ENCODE data around the gene SEPTIN5. TPM values are rescaled to one million over a fixed set of nuclear protein-coding genes. Genes with fewer than 3 reads are reported as not detected.
"Not testable (repeated sequence)": the region's sequence is repeated elsewhere in the genome, so short reads cannot be mapped to it uniquely, and the experiment has no call there.

SEPTIN5 gene
- 10 to 100 TPM; 33.9 to 51.7 (median 34.2) TPM for polyA plus RNA-seq (ENCODE audit: insufficient read length in 4 of 4)

DNA sequence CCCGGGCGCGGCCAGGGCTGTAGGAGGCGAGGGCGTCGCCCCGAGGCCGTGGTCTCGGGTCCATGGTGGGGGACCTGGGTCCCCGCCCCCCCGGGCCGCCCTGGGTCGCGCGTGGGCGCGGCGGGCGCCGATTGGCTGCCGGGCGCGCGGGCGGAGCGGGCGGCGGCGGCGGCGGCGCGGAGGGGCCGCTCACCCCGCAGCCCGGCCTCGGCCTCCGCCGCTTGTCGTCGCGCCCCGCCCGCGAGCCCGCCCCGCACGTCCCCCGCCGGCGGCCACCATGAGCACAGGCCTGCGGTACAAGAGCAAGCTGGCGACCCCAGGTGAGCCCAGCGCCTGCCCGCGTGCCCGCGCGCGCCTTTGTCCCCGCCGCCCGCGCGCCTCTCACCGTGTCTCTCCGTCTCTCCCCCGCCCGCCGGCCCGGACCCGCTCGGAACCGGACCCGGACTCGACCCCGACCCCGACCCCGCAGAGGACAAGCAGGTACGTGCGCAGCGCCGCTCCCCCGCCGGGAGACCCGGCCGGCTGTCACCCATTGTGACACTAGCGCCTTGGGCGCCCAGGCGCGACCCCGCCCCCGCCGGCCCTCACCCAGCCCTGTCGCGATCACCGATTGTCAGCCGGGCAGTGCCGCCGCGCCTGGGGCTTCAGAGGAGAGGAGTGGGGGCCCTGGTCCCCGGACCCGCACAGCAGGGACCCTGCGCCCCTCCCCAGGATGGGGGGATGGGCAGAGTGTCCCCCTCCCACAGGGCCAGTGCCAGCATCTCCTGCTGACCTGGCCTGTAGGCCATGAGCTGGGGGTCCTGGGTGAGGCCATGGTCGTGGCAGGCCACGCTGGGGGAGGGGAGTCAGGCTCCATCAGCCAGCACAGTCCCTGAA, at the start of gene SEPTIN5:
TSS of gene SEPTIN5 (plus strand) at position 192 of the 876 bp plus-strand sequence. CDS start at position 278, 86 bp downstream.
- DNase-seq (ENCODE audit: low read depth in 4 of 4, low spot score in 3 of 4), result no peak

DNA sequence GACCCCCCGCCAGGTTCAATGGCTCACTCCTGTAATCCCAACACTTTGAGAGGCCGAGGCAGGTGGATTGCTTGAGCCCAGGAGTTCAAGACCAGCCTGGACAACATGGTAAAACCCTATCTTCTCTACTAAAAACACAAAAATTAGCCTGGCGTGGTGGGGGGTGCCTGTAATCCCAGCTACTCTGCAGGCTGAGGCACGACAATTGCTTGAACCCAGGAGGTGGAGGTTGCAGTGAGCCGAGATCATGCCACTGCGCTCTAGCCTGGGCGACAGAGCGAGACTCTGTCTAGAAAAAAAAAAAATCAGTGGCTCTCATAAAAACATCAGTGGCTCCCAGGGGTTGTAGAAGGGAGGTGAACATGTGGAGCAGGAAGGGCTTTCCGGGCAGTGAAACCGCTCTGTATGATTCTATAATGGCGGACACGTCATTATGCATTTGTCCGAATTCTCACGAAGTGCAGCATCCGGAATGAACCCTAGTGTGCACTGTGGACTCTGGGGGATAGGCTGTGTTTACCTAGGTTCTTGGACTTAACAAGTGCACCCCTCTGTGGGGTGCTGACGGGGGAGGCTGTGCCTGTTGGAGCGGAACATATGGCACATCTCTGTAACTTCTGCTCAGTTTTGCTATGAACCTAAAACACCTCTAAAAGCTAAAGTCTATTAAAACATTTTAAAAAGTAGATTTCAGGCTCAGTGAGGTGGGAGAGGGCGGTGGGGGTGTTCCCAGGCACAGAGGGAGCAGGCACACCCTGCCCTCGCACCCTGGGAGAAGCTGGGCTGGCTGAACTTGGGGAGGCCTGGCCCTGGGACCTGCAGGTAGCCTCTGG, 49.1 kb upstream of the SEPTIN5 start:
- no peak for DNase-seq (ENCODE audit: low read depth in 4 of 4, low spot score in 3 of 4)

DNA sequence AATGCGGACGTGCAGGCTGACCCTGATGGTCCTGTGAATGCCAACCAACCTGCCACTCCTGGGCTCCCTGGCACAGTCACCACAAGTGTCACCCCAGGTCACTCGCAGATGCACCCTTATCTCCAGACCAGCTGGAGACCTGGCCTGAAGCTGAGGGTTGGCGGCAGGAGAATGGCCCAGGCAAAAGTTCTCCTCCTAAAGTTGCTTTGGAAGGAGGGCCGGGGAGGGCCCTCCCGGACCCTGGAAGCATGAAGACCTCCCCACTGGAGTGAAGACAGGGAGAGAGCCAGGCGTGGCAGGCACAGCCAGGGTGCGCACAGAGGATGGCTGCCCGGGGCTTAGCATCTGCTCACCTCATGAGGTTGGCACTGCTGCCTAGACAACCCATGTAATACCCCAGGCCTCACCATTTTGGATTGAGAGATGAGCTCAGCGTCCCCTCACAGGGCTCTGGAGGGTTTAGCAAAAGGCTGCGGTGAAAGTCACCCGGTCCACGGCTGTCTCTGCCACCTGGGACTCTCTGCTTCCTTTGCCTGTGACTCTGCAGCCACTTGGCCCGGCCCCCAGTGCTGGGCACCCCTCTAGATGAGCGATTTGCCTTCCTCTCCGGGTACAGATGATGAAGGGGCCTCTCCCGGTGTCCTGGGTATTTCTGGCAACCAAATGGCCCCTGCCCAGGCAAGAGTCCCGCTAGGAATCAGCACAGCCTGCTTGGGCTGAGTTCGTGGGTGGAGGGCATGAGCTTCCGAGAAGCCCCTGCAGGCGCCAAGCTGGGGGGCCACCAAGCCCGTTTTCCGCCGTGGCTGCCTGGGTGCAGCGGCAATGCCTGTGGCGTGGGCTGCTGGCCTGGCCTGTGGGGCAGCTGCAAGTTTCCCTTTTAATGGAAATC, 48.3 kb upstream of the SEPTIN5 start:
- no peak for DNase-seq (ENCODE audit: low read depth in 4 of 4, low spot score in 3 of 4)

DNA sequence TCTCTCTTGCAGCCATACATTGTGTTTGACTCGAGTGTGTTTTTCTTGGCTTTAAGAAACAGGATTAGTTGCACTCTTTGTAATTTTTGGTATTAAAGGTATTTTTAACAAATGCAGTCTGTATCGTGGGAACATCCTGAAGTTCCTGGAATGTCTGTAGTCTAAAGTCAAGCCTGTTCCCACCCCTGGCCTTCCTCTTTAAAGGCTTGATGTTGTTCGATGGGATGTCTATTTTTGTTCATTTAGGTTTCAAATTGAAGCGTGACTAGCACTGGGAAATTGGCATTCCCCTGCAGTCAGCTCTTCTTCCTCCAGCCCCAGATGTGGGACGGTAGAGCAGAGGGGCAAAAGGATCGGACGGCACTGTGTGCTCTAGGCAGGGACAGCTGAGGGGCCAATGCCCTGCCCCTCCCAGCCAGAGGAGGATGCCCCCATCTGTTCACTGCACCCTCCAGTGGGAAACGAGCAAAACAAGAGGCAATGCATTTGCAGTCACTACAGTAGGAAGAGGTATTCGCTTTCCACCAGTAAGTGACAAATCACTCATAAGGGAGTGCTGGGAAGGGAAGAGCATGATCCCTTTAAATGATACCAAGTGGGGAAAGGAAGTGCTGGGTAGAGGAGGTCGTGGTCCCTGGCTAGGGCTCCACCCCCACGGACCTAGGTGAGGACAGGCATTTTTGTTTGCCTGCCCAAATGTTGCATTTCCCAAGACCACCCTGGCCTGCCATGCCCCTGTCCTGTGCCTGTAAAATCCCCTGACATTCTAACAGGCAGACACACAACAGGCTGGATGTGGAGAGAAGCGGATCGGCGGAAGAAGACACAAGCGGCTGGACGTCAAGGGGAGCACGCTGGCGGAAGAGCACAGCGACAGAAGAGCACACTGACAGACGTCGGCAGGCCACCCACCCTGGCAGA, 47.4 kb upstream of the SEPTIN5 start:
- DNase-seq (ENCODE audit: low read depth in 4 of 4, low spot score in 3 of 4), result no peak

DNA sequence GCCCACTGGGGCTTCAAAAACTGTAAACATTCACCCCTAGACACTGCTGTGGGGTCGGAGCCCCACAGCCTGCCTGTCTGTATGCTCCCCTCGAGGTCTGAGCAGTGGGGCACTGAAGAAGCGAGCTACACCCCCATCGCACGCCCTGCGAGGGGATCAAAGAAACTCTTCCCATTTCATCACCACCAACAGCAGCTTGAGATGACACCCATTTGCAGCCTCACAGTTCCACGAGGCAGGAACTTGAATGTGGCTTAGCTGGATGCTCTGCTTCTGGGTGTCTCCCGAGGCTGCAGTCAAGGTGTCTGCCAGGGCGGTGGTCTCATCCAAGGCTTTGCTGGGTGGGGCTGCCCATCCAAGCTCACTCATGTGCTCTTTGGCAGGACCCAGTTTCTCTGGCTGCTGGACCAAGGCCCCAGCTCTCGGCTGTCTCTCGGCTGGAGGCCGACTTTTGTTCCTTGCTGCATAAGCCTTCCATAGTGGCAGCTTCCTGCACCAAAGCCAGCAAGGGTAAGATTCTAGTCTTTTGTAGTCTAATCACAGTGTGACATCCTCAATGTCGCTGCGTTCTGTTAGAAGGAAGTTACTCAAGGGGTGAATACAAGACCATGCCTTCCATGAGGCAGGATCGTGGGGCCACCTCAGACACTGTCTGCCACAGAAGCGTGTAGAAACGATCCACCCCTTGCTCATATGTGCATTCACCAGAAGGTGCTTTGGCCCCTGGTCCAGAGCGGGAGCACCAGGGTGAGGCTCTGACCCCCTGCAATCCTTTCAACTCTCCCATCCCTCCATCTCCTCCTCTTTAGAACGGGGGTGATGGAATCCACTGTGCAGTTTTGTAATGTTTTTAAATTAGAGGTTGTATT, 46.2 kb upstream of the SEPTIN5 start:
- no peak for DNase-seq (ENCODE audit: low read depth in 4 of 4, low spot score in 3 of 4)

DNA sequence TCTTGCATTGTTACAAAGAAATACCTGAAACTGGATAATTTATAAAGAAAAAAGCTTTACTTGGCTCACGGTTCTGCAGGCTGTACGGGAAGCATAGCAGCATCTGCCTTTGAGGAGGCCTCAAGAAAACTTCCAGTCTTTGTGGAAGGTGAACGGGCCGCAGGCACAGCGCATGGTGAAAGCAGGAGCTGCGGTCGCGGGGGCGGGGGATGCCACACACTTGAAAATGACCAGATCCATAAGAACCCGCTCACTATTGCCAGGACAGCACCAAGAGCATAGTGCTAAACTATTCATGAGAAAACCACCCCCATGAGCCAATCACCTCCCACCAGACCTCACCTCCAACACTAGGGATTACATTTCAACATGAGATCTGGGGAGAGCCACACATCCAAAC, 45.6 kb upstream of the SEPTIN5 start:
- no peak for DNase-seq (ENCODE audit: low read depth in 4 of 4, low spot score in 3 of 4)

DNA sequence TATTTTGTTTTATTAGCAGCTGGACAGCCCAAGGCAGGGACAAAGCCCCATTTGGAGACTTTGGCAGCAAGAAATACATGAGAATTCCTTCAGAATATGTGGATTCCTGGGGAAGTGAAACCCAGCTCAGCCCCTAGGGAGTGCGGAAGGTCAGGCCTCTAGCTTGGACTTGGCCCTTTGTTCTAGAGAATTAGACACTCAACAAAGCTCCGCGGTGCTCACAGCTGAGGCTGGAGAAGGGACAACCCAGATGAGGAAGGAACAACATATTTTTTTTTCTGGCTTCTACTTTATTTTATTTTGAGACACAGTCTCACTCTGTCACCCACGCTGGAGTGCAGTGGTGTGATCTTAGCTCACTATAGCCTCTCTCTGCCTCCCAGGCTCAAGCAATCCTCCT, 44.7 kb upstream of the SEPTIN5 start:
- no peak for DNase-seq (ENCODE audit: low read depth in 4 of 4, low spot score in 3 of 4)

DNA sequence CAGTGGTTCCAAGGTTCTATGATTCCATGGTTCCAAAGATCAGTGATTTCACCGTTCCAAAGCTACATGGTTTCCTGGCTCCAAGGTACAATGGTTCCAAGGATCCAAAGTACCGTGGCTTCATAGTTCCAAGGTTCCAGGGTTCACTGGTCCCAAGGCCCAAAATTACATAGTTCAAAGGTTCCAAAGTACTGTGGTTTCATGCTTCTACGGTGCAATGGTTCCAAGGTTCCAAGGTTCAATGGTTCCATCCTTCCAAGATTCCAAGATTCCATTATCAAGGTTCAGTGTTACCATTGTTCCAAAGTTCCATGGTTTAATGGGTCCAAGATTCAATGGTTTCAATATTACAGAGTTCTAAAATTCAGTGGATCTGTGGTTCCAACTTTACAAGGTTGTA, 43.0 kb upstream of the SEPTIN5 start:
- no peak for DNase-seq (ENCODE audit: low read depth in 4 of 4, low spot score in 3 of 4)

DNA sequence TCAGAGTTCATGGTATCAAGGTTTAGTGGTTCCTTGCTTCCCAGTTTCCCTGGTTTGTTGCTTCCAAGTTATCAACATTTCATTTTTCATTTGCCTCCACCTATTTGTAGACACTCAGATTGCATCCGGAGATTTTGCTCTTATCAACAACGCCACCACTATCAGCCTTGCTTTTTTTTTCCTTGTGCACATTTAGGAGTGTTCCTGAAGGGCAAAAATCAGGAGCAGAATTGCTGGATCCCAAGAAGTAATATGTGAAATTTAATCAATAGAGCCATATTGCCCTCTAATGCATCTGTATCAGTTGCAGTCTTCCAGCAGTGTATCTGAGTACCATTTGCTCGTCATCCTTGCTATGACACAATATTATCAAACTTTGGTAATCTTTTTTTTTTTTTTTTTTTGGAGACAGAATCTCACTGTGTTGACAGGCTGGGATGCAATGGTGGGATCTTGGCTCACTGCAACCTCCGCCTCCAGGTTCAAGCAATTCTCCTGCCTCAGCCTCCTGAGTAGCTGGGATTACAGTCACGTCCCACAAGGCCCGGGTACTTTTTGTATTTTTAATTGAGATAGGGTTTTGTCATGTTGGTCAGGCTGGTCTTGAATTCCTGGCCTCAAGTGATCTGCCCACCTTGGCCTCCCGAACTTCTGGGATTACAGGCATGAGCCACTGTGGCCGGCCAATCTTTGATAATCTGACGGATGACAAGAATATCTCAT, 42.1 kb upstream of the SEPTIN5 start:
- no peak for DNase-seq (ENCODE audit: low read depth in 4 of 4, low spot score in 3 of 4)

DNA sequence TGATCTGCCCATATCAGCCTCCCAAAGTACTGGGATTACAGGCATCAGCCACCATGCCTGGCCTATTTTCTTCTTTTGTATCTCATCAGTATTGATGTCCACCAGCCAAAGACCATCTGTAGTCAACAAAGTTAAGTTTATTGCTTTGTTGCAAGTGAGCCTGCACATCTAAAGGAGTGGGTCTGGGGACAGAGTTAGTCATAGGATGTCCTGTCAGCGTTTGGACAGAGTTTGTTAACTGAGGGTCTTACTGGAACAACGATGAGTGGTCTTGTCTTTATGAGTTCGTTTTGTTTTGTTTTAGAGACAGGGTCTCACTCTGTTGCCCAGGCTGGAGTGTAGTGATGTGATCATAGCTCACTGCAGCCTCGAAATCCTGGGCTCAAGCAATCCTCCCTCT, 40.6 kb upstream of the SEPTIN5 start:
- DNase-seq (ENCODE audit: low read depth in 4 of 4, low spot score in 3 of 4), result no peak

DNA sequence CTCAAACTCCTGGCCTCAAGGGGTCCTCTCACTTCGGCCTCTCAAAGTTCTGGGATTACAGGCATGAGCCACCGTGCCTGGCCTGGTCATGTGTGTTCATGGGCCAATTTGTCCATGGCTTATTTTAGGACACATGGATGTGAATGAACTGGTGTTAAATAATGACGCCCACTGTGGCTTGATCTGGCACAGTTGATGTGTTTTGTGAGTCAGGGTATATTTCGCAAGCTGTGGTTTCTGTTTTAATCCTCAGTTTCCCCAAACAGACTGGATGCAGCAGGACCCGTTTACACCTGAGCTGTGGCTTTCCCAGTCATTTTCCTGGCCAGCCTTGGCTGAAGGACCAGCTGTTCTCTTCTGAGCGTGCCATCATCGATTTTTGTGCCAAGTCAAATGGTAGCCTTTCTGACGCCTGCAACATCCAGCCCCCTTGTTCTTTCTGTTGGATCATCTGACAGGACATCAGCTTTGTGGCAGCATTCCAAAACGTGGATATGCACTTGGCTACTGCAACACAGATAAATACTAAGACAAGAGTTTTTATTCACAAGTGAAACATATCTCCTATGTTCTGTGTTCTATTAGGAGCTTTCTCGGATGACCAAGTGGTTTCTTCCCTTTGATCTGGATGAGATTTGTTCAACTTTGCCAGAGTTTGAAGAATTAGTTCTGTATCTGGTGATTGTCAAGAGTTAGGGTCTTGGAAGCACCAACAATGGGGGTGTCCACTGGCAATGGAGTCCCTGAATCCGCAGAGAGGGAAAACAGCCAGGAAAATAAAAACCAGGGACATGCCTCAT, 40.0 kb upstream of the SEPTIN5 start:
- no peak for DNase-seq (ENCODE audit: low read depth in 4 of 4, low spot score in 3 of 4)

DNA sequence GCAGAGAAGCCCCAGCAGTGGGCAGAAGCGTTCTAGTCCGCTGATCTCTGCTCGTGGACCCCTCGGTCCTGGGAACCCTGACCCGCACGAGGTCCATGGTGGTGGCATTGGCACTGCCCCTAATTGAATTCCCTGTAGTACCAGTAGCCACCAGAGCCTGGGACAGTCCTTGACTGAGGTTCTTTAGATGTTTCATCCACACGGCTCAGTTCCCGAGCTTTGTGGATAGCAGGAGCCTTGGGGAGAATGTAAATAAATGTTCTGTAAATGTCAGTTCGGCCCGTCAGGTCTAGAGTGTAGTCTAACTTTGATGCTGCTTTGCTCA, 39.4 kb upstream of the SEPTIN5 start:
- DNase-seq (ENCODE audit: low read depth in 4 of 4, low spot score in 3 of 4), result no peak

DNA sequence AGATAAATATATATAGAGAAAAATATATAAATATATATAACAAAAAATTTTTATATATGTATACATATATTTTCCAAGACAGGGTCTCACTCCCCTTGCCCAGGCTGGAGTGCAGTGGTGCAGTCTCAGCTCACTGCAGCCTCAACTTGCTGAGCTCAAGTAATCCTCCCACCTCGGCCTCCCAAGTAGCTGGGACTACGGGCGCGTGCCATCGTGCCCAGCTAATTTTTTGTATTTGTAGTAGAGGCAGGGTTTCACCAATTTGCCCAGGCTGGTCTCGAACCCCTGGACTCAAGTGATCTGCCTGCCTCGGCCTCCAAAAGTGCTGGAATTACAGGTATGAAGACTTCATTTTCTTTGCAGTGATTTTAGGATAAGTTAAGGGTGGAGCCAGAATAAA, 38.9 kb upstream of the SEPTIN5 start:
- DNase-seq (ENCODE audit: low read depth in 4 of 4, low spot score in 3 of 4), result no peak

DNA sequence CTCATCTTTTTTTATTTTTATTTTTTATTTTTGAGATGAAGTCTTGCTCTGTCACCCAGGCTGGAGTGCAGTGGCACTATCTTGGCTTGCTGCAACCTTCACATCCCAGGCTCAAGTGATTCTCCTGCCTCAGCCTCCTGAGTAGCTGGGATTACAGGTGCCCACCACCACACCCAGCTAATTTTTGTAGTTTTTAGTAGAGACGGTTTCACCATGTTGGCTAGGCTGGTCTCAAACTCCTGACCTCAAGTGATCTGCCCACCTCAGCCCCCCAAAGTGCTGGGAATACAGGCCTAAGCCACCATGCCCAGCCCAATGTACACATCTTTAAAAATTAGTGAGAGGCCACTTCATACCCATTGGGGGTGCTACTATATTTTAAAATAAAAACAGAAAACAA, 37.9 kb upstream of the SEPTIN5 start:
- DNase-seq (ENCODE audit: low read depth in 4 of 4, low spot score in 3 of 4), result not testable (repeated sequence)

DNA sequence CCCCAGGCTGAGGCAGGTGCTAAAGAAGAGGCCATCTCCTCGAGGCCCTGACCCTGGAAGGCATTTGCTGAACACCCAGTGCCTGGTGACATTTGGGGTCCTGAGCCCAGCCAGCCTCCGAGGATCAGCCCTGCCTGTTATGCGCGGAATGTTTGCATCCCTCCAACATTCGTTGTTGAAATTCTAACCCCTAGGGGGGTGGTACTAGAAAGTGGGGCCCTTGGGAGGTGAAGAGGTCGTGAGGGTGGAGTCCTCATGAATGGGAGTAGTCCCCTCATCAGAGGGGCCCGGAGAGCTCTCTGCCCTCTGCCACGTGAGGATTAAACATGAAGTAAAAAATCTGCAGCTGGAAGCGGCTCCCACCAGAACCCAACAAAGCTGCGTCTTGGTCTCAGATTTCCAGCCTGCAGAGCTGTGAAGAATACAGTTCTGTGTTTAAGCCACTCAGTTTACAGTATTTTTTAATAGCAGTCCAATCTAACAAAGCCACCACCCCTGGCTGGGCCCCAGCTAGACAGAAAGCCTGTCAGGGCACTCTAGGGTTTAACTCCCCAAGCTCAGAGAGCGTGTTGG, 35.3 kb upstream of the SEPTIN5 start:
- DNase-seq (ENCODE audit: low read depth in 4 of 4, low spot score in 3 of 4), result no peak

DNA sequence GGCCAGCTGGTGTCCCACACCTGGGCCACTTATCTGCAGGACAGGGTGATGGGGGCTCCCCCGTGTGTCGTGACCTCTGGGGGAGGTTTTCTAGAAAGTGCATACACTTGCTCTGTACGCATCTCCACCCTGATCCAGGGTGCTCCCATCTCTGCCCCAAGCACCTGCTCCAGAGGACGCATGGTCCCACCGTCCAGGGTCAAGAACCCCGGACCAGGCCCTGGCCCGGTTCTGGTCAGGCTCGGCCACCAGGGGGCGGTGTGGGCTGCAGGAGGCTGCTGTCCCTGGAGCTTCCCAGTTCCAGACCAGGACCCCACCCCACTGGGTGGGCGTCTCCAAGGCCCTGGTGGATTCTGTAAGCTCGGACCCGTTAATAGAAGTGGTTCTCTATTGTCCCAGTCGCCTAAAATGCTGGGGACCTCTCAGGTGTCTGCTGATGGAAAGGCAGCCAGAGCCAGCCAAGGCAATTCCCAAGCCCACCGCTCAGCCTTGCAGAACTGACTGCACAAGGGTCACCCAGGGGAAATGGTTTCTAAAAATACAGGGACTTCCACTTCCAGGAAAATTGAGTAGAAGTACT, 34.7 kb upstream of the SEPTIN5 start:
- DNase-seq (ENCODE audit: low read depth in 4 of 4, low spot score in 3 of 4), result no peak
